C1 segment of cervical spinal cord (tissue), 14 donors: ENCODE measurements around the gene FLT3LG.

ENCODE experiments used
- DNase-seq, 14 donors: peaks; one replicate each; lab custom pipeline; 2025; lab: John Stamatoyannopoulos, UW

FLT3LG gene

GRCh38 chr19:49488046-49488862 lies 14.2 kb downstream of the FLT3LG start:
- peak in 1 of 14 donors; percentile 34 for DNase-seq

GRCh38 chr19:49488863-49489537 lies 15.0 kb downstream of the FLT3LG start:
- DNase-seq, result no peak

GRCh38 chr19:49489601-49490167 lies 15.7 kb downstream of the FLT3LG start:
- no peak for DNase-seq

GRCh38 chr19:49490287-49491029 lies 16.4 kb downstream of the FLT3LG start:
- no peak for DNase-seq

DNA sequence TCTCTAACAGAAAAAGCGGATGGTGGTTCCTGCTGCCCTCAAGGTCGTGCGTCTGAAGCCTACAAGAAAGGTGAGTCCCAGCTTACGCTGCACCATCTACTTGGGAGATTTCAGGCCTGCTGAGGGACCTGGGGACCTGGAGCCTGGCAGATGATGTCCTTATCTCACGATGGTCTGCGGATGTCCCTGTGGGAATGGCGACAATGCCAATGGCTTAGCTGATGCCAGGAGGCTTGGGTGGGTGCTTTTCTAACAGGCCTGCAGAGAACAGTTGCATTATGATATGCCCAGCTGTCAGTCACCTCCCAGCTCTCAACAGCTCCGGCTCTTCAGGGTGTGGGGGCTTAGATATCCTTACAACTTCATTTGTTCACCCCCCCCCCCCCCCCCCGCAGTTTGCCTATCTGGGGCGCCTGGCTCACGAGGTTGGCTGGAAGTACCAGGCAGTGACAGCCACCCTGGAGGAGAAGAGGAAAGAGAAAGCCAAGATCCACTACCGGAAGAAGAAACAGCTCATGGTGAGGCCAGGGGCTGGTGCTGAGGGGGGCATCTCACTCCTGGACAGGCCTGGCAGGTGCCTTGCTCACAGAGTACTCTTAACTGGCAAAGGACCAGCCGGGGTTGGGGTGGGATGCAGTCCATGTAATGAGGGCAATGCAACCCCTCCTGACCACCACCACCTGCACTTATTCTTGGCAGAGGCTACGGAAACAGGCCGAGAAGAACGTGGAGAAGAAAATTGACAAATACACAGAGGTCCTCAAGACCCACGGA lies 17.2 kb downstream of the FLT3LG start:
- no peak for DNase-seq

- DNase-seq, result no peak
Measured at GRCh38 chr19:49491804-49492572, 18.0 kb downstream of the FLT3LG start.

GRCh38 chr19:49492573-49493405 lies 18.8 kb downstream of the FLT3LG start:
- DNase-seq, result no peak

- DNase-seq, result no peak
Measured at GRCh38 chr19:49496574-49497008, 22.6 kb downstream of the FLT3LG start.

DNA sequence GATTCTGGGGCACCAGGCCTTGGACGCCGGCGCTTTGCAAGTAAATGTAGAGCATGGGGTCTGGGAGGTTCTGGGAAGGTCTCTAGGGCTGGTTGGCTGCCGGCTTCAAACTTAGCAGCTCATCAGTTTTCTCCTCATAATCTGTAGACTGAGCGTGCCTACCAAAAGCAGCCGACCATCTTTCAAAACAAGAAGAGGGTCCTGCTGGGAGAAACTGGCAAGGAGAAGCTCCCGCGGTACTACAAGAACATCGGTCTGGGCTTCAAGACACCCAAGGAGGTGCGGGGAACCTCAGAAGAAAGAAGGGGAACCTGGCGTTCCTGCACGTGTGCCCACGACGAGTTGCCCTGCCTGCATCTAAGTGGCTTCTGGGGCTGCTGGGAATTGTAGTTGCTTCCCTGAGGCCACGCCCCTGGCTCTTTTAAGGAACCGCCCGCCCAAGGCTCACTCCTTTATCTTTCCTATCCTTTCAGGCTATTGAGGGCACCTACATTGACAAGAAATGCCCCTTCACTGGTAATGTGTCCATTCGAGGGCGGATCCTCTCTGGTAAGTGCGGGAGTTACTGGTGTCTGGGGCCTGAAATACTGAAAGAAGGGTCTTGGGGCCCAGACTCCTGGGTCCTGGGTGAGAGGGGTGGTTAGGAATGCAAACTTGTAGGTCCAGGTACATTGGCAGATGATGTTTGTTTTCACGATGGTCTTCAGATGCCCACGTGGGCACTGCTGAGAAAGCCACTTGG lies 23.2 kb downstream of the FLT3LG start:
- DNase-seq, result peak in 4 of 14 donors; percentile 6 to 44 (median 18)

GRCh38 chr19:49497789-49498103 lies 23.7 kb downstream of the FLT3LG start:
- DNase-seq, result no peak

- DNase-seq, result no peak
Measured at GRCh38 chr19:49498475-49498874, 24.5 kb downstream of the FLT3LG start.

DNA sequence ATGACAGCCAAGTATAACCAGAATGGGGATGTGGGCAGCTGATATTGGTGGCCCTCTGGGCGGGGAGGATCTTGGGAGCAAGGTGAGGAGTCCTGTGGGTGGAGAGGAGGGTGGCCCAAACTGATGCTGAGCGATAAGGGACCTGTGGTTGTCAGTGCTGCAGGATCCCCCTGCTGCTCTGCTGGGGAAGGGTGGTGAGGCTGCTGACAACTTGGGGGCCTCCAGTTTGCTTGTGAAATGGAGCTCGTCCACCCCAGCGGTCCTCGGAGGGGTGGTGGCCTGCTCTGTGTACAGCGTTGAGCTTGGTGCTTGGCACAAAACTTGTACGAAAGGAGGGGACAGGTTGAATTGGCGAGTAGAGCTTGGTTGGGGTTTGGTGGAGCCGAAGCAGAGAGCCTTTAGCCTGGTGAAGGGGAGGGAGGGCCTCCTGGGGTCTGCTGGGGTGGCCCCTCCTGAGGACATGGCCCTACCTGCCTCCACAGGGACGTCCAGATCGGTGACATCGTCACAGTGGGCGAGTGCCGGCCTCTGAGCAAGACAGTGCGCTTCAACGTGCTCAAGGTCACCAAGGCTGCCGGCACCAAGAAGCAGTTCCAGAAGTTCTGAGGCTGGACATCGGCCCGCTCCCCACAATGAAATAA lies 25.1 kb downstream of the FLT3LG start:
- no peak for DNase-seq

- peak in 1 of 14 donors; percentile 13 for DNase-seq
Measured at GRCh38 chr19:49502866-49503581, 29.0 kb downstream of the FLT3LG start.

GRCh38 chr19:49503582-49503962 lies 29.6 kb downstream of the FLT3LG start:
- DNase-seq, result no peak

GRCh38 chr19:49506575-49507105 lies 32.6 kb downstream of the FLT3LG start:
- peak in 4 of 14 donors; percentile 13 to 50 (median 22) for DNase-seq

GRCh38 chr19:49507803-49508494 lies 33.9 kb downstream of the FLT3LG start:
- DNase-seq, result no peak
